Uterus (tissue), 2 donors: Measurements from ENCODE around the gene GSAP.

Source experiments
- POLR2A ChIP-seq, 2 donors: fragments of 450-650 bp; IDR thresholded peaks; one replicate each; pipeline ENCODE4 v1.6.1; 2016; ENCODE audit warnings: antibody characterized with exemption in 2 of 2, mild to moderate bottlenecking in 1 of 2, moderate library complexity in 1 of 2
- TF ChIP-seq, protein P1 (sequence below), 4 experiments: fragments of 200-600 bp in 2 of 4; fragments of 450-650 bp in 2 of 4; sonication (generic) in 2 of 4; IDR thresholded peaks; one replicate each; pipeline ENCODE4 v1.5.1; 2016 to 2019; ENCODE audit warnings: antibody characterized with exemption in 4 of 4, mild to moderate bottlenecking in 2 of 4, moderate library complexity in 1 of 4

DNA sequence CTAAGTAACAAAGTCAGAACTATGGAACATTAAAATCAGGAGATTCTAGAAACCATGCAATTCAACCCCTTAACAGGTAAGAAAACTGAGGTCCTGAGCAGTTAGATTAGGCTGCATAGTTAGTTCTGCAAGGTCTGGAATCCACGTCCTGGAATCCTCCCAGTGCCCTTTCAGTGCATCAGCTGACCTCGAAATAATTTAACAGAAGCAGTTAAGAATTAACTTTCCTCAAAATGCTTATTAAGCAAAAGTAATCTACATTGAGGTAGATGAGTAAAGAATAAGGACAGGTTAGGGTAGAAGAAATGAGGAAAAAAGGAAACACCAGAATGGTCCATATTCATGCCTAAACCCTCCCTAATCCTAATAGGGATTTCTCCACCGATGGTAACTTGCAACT lies 37.6 kb downstream of the GSAP start:
- TF ChIP-seq, protein P1, sequence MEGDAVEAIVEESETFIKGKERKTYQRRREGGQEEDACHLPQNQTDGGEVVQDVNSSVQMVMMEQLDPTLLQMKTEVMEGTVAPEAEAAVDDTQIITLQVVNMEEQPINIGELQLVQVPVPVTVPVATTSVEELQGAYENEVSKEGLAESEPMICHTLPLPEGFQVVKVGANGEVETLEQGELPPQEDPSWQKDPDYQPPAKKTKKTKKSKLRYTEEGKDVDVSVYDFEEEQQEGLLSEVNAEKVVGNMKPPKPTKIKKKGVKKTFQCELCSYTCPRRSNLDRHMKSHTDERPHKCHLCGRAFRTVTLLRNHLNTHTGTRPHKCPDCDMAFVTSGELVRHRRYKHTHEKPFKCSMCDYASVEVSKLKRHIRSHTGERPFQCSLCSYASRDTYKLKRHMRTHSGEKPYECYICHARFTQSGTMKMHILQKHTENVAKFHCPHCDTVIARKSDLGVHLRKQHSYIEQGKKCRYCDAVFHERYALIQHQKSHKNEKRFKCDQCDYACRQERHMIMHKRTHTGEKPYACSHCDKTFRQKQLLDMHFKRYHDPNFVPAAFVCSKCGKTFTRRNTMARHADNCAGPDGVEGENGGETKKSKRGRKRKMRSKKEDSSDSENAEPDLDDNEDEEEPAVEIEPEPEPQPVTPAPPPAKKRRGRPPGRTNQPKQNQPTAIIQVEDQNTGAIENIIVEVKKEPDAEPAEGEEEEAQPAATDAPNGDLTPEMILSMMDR (IDR thresholded peaks at IDR 0.05): no peak
- no peak for TF ChIP-seq POLR2A (IDR thresholded peaks at IDR 0.05)
